ENCODE data around the gene SVOPL.
"Not testable (repeated sequence)": the region's sequence is repeated elsewhere in the genome, so short reads cannot be mapped to it uniquely, and the experiment has no call there.

SVOPL gene

GRCh38 chr7:138700857-138701536 lies at the start of gene SVOPL:
Gene SVOPL, minus strand, starts transcription at chr7:138701362. Its CDS starts 22,317 bp downstream, at chr7:138679045.
- no peak for DNase-seq (ENCODE audit: low read depth)

GRCh38 chr7:138750473-138750872 lies 49.3 kb upstream of the SVOPL start:
- DNase-seq (ENCODE audit: low read depth), result no peak

GRCh38 chr7:138749960-138750359 lies 48.8 kb upstream of the SVOPL start:
- no peak for DNase-seq (ENCODE audit: low read depth)

GRCh38 chr7:138748666-138749065 lies 47.5 kb upstream of the SVOPL start:
- DNase-seq (ENCODE audit: low read depth), result no peak

- DNase-seq (ENCODE audit: low read depth), result no peak
These were observed 44.9 kb upstream of the SVOPL start for GRCh38 chr7:138746073-138746472.

- no peak for DNase-seq (ENCODE audit: low read depth)
These were observed 44.0 kb upstream of the SVOPL start for GRCh38 chr7:138745189-138745588.

GRCh38 chr7:138741453-138741735 lies 40.2 kb upstream of the SVOPL start:
- no peak for DNase-seq (ENCODE audit: low read depth)

GRCh38 chr7:138739859-138740258 lies 38.7 kb upstream of the SVOPL start:
- no peak for DNase-seq (ENCODE audit: low read depth)

GRCh38 chr7:138738551-138739335 lies 37.6 kb upstream of the SVOPL start:
- DNase-seq (ENCODE audit: low read depth), result peak; percentile 85

- DNase-seq (ENCODE audit: low read depth), result no peak
These were observed 37.0 kb upstream of the SVOPL start for GRCh38 chr7:138738114-138738513.

- no peak for DNase-seq (ENCODE audit: low read depth)
These were observed 34.2 kb upstream of the SVOPL start for GRCh38 chr7:138735399-138735798.

GRCh38 chr7:138731733-138732132 lies 30.6 kb upstream of the SVOPL start:
- DNase-seq (ENCODE audit: low read depth), result not testable (repeated sequence)

GRCh38 chr7:138729444-138729843 lies 28.3 kb upstream of the SVOPL start:
- no peak for DNase-seq (ENCODE audit: low read depth)

- DNase-seq (ENCODE audit: low read depth), result no peak
These were observed 26.4 kb upstream of the SVOPL start for GRCh38 chr7:138727336-138728099.

GRCh38 chr7:138726288-138726687 lies 25.1 kb upstream of the SVOPL start:
- DNase-seq (ENCODE audit: low read depth), result no peak

GRCh38 chr7:138720286-138720685 lies 19.1 kb upstream of the SVOPL start:
- no peak for DNase-seq (ENCODE audit: low read depth)

- DNase-seq (ENCODE audit: low read depth), result no peak
These were observed 15.7 kb upstream of the SVOPL start for GRCh38 chr7:138716889-138717288.

- DNase-seq (ENCODE audit: low read depth), result no peak
These were observed 12.0 kb upstream of the SVOPL start for GRCh38 chr7:138713191-138713590.

- no peak for DNase-seq (ENCODE audit: low read depth)
These were observed 11.5 kb upstream of the SVOPL start for GRCh38 chr7:138712652-138713051.

- no peak for DNase-seq (ENCODE audit: low read depth)
These were observed 9.6 kb upstream of the SVOPL start for GRCh38 chr7:138710536-138711385.

- no peak for DNase-seq (ENCODE audit: low read depth)
These were observed 4.0 kb upstream of the SVOPL start for GRCh38 chr7:138705167-138705566.

- no peak for DNase-seq (ENCODE audit: low read depth)
These were observed 368 bp upstream of the SVOPL start for GRCh38 chr7:138701537-138701923.
